GM18873 (cell line): Measurements from ENCODE around the gene NRIP2.

Experiments
- ATAC-seq: cut with Tn5 transposase; IDR thresholded peaks from one replicate; pipeline ENCODE4 v1.9.1; 2021; ENCODE audit warnings: mild to moderate bottlenecking, moderate library complexity, moderate number of reproducible peaks; ENCODE audit not compliant: unreplicated experiment, low FRiP score

Gene NRIP2

GRCh38 chr12:2783936-2784600 is 50.8 kb downstream of the NRIP2 start:
- no peak for ATAC-seq

- no peak for ATAC-seq
These were observed 55.6 kb downstream of the NRIP2 start for GRCh38 chr12:2779281-2779680.

- no peak for ATAC-seq
These were observed 58.6 kb downstream of the NRIP2 start for GRCh38 chr12:2776129-2776806.

- no peak for ATAC-seq
These were observed 59.4 kb downstream of the NRIP2 start for GRCh38 chr12:2775431-2775830.
